IMR-90 (cell line): ENCODE measurements around the gene PHC3. TPM values are rescaled to one million over a fixed set of nuclear protein-coding genes. Genes with fewer than 3 reads are reported as not detected.

Experiments
- ATAC-seq: fragments of 200-7000 bp; cut with Tn5 transposase; 2 replicates; pipeline ENCODE4 v1.9.1; 2020; ENCODE audit warnings: low read depth, mild to moderate bottlenecking, moderate library complexity
- BruUV-seq: library from RNA; stranded (reverse); fragments of 400-500 nt; replicated peaks from 2 replicates; lab custom pipeline; 2021; lab: Mats Ljungman, UMichigan
- CTCF ChIA-PET: fragments of 300-600 bp; formaldehyde crosslinking; extraction: SDS; loops from one replicate; lab custom pipeline; 2021; ENCODE audit warnings: antibody characterized with exemption; lab: Yijun Ruan, JAX
- POLR2A ChIA-PET: fragments of 300-600 bp; sonication (Branson Sonifier 250); formaldehyde crosslinking; loops from one replicate; lab custom pipeline; 2022; ENCODE audit warnings: antibody characterized with exemption; ENCODE audit not compliant: unreplicated experiment; lab: Charles Lee
- DNase-seq: peaks from one replicate; pipeline ENCODE4 v3.0.0; 2013
- H2AFZ ChIP-seq: replicated peaks from 2 replicates; pipeline ENCODE3; 2013; ENCODE audit warnings: low read length, mild to moderate bottlenecking; ENCODE audit not compliant: poor library complexity
- H2AK5ac ChIP-seq: 2 replicates; pipeline ENCODE4 v1.6.1; 2013; ENCODE audit warnings: low read depth, low read length, inconsistent platforms
- H2AK9ac ChIP-seq: replicated peaks from 2 replicates; pipeline ENCODE3; 2013; ENCODE audit warnings: mild to moderate bottlenecking, low read depth, low read length, moderate library complexity; ENCODE audit not compliant: poor library complexity
- H2BK120ac ChIP-seq: 2 replicates; pipeline ENCODE4 v1.6.1; 2013; ENCODE audit warnings: low read depth, low read length, inconsistent platforms
- H2BK15ac ChIP-seq: 3 replicates; pipeline ENCODE4 v1.6.1; 2013; ENCODE audit warnings: low read depth, low read length, inconsistent platforms
- H2BK20ac ChIP-seq: 2 replicates; pipeline ENCODE4 v1.6.1; 2013; ENCODE audit warnings: low read depth, mild to moderate bottlenecking, inconsistent platforms, low read length, moderate library complexity
- H2BK5ac ChIP-seq: 2 replicates; pipeline ENCODE4 v1.6.1; 2013; ENCODE audit warnings: mild to moderate bottlenecking, low read depth, low read length, inconsistent platforms; ENCODE audit not compliant: poor library complexity, severe bottlenecking
- H3K14ac ChIP-seq: replicated peaks from 2 replicates; pipeline ENCODE4 v1.6.1; 2013; ENCODE audit warnings: low read depth, low read length, inconsistent platforms
- H3K18ac ChIP-seq: 2 replicates; pipeline ENCODE4 v1.6.1; 2013; ENCODE audit warnings: low read depth, low read length, control low read depth
- H3K23ac ChIP-seq: 2 replicates; pipeline ENCODE4 v1.6.1; 2013; ENCODE audit warnings: low read depth, low read length, inconsistent platforms
- H3K27ac ChIP-seq: 2 replicates; pipeline ENCODE4 v1.5.1; 2013; ENCODE audit warnings: mild to moderate bottlenecking, control low read depth, low read length; ENCODE audit not compliant: insufficient read depth
- H3K27me3 ChIP-seq: 2 replicates; pipeline ENCODE4 v1.6.1; 2013; ENCODE audit warnings: low read length; ENCODE audit not compliant: control insufficient read depth, insufficient read depth
- H3K36me3 ChIP-seq: 2 replicates; pipeline ENCODE4 v1.6.1; 2013; ENCODE audit warnings: low read length, mixed read lengths; ENCODE audit not compliant: control insufficient read depth, insufficient read depth
- H3K4ac ChIP-seq: 2 replicates; pipeline ENCODE4 v1.6.1; 2013; ENCODE audit warnings: low read depth, low read length, inconsistent platforms
- H3K4me1 ChIP-seq: 2 replicates; pipeline ENCODE4 v1.6.1; 2013; ENCODE audit warnings: low read length, mixed read lengths; ENCODE audit not compliant: control insufficient read depth, insufficient read depth
- H3K4me2 ChIP-seq: 2 replicates; pipeline ENCODE4 v1.6.1; 2013; ENCODE audit warnings: low read depth, mild to moderate bottlenecking, control low read depth, low read length, moderate library complexity
- H3K4me3 ChIP-seq: 2 replicates; pipeline ENCODE4 v1.5.1; 2013; ENCODE audit warnings: low read depth, mild to moderate bottlenecking, control low read depth, low read length, moderate library complexity; ENCODE audit not compliant: insufficient read depth
- H3K56ac ChIP-seq: 2 replicates; pipeline ENCODE4 v1.6.1; 2013; ENCODE audit warnings: low read length, inconsistent platforms; ENCODE audit not compliant: insufficient read depth; ENCODE audit errors: extremely low read depth
- H3K79me1 ChIP-seq, 2 experiments: 2 replicates each; pipeline ENCODE4 v1.6.1; 2013; ENCODE audit warnings: low read length in 2 of 2, inconsistent platforms in 1 of 2, low read depth in 1 of 2
- H3K9ac ChIP-seq: 2 replicates; pipeline ENCODE4 v1.6.1; 2013; ENCODE audit warnings: low read depth, low read length, control low read depth
- H3K9me1 ChIP-seq: 2 replicates; pipeline ENCODE4 v1.6.1; 2013; ENCODE audit warnings: low read length, inconsistent platforms; ENCODE audit not compliant: insufficient read depth
- H3K9me3 ChIP-seq: 2 replicates; pipeline ENCODE4 v1.6.1; 2013; ENCODE audit warnings: low read length; ENCODE audit not compliant: control insufficient read depth, insufficient read depth
- H4K20me1 ChIP-seq: 2 replicates; pipeline ENCODE4 v1.6.1; 2013; ENCODE audit warnings: low read length, inconsistent platforms; ENCODE audit not compliant: insufficient read depth
- H4K5ac ChIP-seq: 2 replicates; pipeline ENCODE4 v1.6.1; 2013; ENCODE audit warnings: mild to moderate bottlenecking, low read depth, low read length, control low read depth
- H4K8ac ChIP-seq, 2 experiments: 2 replicates each; pipeline ENCODE4 v1.6.1; 2013; ENCODE audit warnings: low read depth in 2 of 2, low read length in 2 of 2, control low read depth in 1 of 2, inconsistent platforms in 1 of 2
- H4K91ac ChIP-seq: 2 replicates; pipeline ENCODE4 v1.6.1; 2013; ENCODE audit warnings: low read depth, low read length, inconsistent platforms; ENCODE audit not compliant: insufficient read depth
- BHLHE40 ChIP-seq: fragments of 150-350 bp; IDR thresholded peaks from 2 replicates; pipeline ENCODE4 v1.6.1; 2016; ENCODE audit warnings: mild to moderate bottlenecking, low read depth, low read length
- CHD1 ChIP-seq: IDR thresholded peaks from 2 replicates; pipeline ENCODE4 v1.6.1; 2012; ENCODE audit warnings: low read depth, low read length, improper control_type of control experiment
- NFE2L2 ChIP-seq: fragments of 150-350 bp; IDR thresholded peaks from 2 replicates; pipeline ENCODE4 v1.6.1; 2016; ENCODE audit warnings: low read depth, mild to moderate bottlenecking, low read length
- POLR2A ChIP-seq: IDR thresholded peaks from 2 replicates; pipeline ENCODE4 v1.6.1; 2012; ENCODE audit warnings: mild to moderate bottlenecking, low read depth, low read length
- WGBS, 2 experiments: methylation state at CpG; one replicate each; pipeline versions ENCODE4 v1.1.5 to v1.1.7; 2013; ENCODE audit warnings: missing lambda C conversion rate in 2 of 2; ENCODE audit not compliant: insufficient read length in 1 of 2; ENCODE audit errors: extremely low coverage in 2 of 2; 5-methylcytosine and 5-hydroxymethylcytosine counted together
- dilution Hi-C: fragments of 300-500 bp; cut with HindIII; formaldehyde crosslinking; loops from one replicate; pipeline ENCODE4 v1.14.3; 2018; ENCODE audit warnings: low sequenced_read_pairs; ENCODE audit not compliant: unreplicated experiment
- in situ Hi-C: fragments of 300-500 bp; cut with MboI; formaldehyde crosslinking; loops from 3 replicates; pipeline ENCODE4 v1.14.3; 2019; ENCODE audit warnings: low sequenced_read_pairs, inconsistent platforms, mixed read lengths
- intact Hi-C: fragments of 100-400 bp; cut with micrococcal nuclease; formaldehyde crosslinking; loops from 2 replicates; pipeline ENCODE4 v1.10.0; 2022
- polyA plus RNA-seq, 3 experiments: library from polyadenylated mRNA; depleted of rRNA; stranded (reverse); fragments of >200 nt; gene quantifications; 2 replicates each; pipeline ENCODE4 v1.2.3, GENCODE V29; 2012; ENCODE audit warnings: low replicate concordance in 1 of 3
- total RNA-seq: library from RNA; depleted of rRNA; stranded (reverse); fragments of >200 nt; gene quantifications from 2 replicates; pipeline ENCODE4 v1.2.3, GENCODE V29; 2012
- TF ChIP-seq, protein P1 (sequence below): conservative IDR thresholded peaks from 2 replicates; pipeline ENCODE4 v1.5.1; 2012; ENCODE audit warnings: mild to moderate bottlenecking, low read depth, low read length, improper control_type of control experiment

PHC3 gene
- total and polyA plus RNA-seq, 2 of the 4 experiments (the other 2 are of a cell fraction): 18.3 to 26.3 TPM

- Histone ChIP-seq H2AK9ac (no peak overlapping the region), H3K4me3 (no peak overlapping the region), H3K18ac (no peak overlapping the region), H2AFZ (no peak overlapping the region), H3K14ac (no peak overlapping the region), H2BK15ac (no peak overlapping the region), H3K36me3 (peaks cover 24% of the 10 kb centered on the region), H4K5ac (no peak overlapping the region), H3K27ac (no peak overlapping the region), H3K27me3 (no peaks in the 10 kb centered on the region), H4K8ac (no peak overlapping the region), H3K4me1 (peaks cover 2% of the 10 kb centered on the region), H4K20me1 (no peaks in the 10 kb centered on the region), H2BK5ac (no peak overlapping the region), H3K23ac (no peak overlapping the region), H3K9me3 (peaks cover 3% of the 10 kb centered on the region), H3K9ac (no peak overlapping the region), H3K79me1 (peaks cover 21 to 35% of the 10 kb centered on the region in 2 experiments), H2BK20ac (no peak overlapping the region), H2BK120ac (no peak overlapping the region), H3K56ac (no peak overlapping the region), H3K4me2 (no peak overlapping the region), H2AK5ac (no peak overlapping the region), H3K9me1 (0 out of 2 replicates have a peak, but pooled peaks cover 9% of the 10 kb centered on the region), H3K4ac (no peak overlapping the region), H4K91ac (no peak overlapping the region)
- BruUV-seq: no TSS peak
- dilution Hi-C loops (no loop called here), in situ Hi-C loops (no loop called here), intact Hi-C loops (no loop called here)
- ChIA-PET CTCF (interaction anchor here (0.6 kb wide), 1 partner anchor 30 kb away, joined by 5 read pairs; no protein-coding TSS in a partner anchor), POLR2A (no interaction called here)
- DNase-seq (no peak), ATAC-seq (peak; percentile 11; the same call in 1 of the 2 replicates)
- TF ChIP-seq NFE2L2 (no peak), CHD1 (no peak), BHLHE40 (no peak), POLR2A (no peak)
- TF ChIP-seq, protein P1, sequence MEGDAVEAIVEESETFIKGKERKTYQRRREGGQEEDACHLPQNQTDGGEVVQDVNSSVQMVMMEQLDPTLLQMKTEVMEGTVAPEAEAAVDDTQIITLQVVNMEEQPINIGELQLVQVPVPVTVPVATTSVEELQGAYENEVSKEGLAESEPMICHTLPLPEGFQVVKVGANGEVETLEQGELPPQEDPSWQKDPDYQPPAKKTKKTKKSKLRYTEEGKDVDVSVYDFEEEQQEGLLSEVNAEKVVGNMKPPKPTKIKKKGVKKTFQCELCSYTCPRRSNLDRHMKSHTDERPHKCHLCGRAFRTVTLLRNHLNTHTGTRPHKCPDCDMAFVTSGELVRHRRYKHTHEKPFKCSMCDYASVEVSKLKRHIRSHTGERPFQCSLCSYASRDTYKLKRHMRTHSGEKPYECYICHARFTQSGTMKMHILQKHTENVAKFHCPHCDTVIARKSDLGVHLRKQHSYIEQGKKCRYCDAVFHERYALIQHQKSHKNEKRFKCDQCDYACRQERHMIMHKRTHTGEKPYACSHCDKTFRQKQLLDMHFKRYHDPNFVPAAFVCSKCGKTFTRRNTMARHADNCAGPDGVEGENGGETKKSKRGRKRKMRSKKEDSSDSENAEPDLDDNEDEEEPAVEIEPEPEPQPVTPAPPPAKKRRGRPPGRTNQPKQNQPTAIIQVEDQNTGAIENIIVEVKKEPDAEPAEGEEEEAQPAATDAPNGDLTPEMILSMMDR: no peak
- WGBS, 2 experiments: no CpG with 5 or more reads among the region's 4 CpGs
These were observed 53.1 kb downstream of the PHC3 start for GRCh38 chr3:170128259-170128976.
